ENCODE results near the gene BMP10.

DNA sequence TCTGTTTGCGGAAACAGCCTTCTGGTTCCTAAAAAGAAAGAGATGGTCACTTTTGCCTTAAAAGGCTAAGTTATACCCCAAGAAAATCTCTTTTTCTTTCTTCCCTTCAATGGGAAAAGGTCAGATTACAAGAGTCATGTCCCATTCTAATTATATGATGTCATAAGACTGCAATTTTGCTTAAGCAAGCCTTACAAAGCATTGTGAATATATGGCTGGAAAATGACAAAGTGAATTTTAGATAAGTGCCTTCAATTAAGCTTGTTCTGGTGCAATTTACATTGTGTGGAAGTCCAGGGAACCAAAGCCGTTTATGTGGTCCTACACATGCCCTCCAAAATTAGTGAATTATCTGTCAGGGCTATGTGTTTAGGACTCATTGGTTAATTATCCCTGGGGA is 7.6 kb upstream of the BMP10 start:
- TF ChIP-seq POLR2A (IDR thresholded peaks at IDR 0.05), result no peak
- TF ChIP-seq, protein P1, sequence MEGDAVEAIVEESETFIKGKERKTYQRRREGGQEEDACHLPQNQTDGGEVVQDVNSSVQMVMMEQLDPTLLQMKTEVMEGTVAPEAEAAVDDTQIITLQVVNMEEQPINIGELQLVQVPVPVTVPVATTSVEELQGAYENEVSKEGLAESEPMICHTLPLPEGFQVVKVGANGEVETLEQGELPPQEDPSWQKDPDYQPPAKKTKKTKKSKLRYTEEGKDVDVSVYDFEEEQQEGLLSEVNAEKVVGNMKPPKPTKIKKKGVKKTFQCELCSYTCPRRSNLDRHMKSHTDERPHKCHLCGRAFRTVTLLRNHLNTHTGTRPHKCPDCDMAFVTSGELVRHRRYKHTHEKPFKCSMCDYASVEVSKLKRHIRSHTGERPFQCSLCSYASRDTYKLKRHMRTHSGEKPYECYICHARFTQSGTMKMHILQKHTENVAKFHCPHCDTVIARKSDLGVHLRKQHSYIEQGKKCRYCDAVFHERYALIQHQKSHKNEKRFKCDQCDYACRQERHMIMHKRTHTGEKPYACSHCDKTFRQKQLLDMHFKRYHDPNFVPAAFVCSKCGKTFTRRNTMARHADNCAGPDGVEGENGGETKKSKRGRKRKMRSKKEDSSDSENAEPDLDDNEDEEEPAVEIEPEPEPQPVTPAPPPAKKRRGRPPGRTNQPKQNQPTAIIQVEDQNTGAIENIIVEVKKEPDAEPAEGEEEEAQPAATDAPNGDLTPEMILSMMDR (IDR thresholded peaks at IDR 0.05), result no peak

Data from adrenal gland (tissue), 5 donors.